HFF-Myc (cell line): ENCODE measurements around the gene UTRN.

Experiments
- DNase-seq: peaks from one replicate; pipeline ENCODE4 v3.0.0-alpha.2; 2011; ENCODE audit warnings: low read depth; ENCODE audit errors: extremely low read depth
- H3K4me3 ChIP-seq: replicated peaks from 2 replicates; pipeline ENCODE4 v1.5.1; 2011; ENCODE audit warnings: low read depth, mild to moderate bottlenecking, control low read depth, low read length
- CTCF ChIP-seq: IDR thresholded peaks from 2 replicates; pipeline ENCODE4 v1.5.1; 2012; ENCODE audit warnings: mild to moderate bottlenecking, low read depth, low read length, control low read depth; ENCODE audit errors: missing control alignments

The UTRN gene

GRCh38 chr6:144307880-144308279 lies 22.7 kb downstream of the UTRN start:
- no peak for DNase-seq
- no peak overlapping the region for H3K4me3 ChIP-seq
- TF ChIP-seq CTCF = no peak

- TF ChIP-seq CTCF = no peak
- H3K4me3 ChIP-seq = no peak overlapping the region
- no peak for DNase-seq
Observed at GRCh38 chr6:144310765-144311164, 25.6 kb downstream of the UTRN start.

GRCh38 chr6:144311361-144311760 lies 26.2 kb downstream of the UTRN start:
- no peak overlapping the region for H3K4me3 ChIP-seq
- DNase-seq = no peak

GRCh38 chr6:144314003-144314485 lies 28.9 kb downstream of the UTRN start:
- DNase-seq = no peak
- no peak overlapping the region for H3K4me3 ChIP-seq
- TF ChIP-seq CTCF = no peak

More at GRCh38 chr6:144311361-144311760, 26.2 kb downstream of the UTRN start:
- TF ChIP-seq CTCF = no peak

GRCh38 chr6:144314562-144314961 lies 29.4 kb downstream of the UTRN start:
- no peak overlapping the region for H3K4me3 ChIP-seq
- no peak for DNase-seq
- TF ChIP-seq CTCF = no peak

GRCh38 chr6:144315226-144315980 lies 30.3 kb downstream of the UTRN start:
- TF ChIP-seq CTCF = no peak
- DNase-seq = no peak

More at GRCh38 chr6:144315226-144315980, 30.3 kb downstream of the UTRN start:
- no peak overlapping the region for H3K4me3 ChIP-seq
